Osteoblast (primary cell): Measurements from ENCODE around the gene CCDC81. TPM values are rescaled to one million over a fixed set of nuclear protein-coding genes. Genes with fewer than 3 reads are reported as not detected.
A peak's percentile ranks its signal among the peaks of the same experiment; 100 is the strongest.

ENCODE experiments used
- DNase-seq: peaks from one replicate; pipeline ENCODE4 v3.0.0; 2011; ENCODE audit warnings: low spot score, mixed read lengths; ENCODE audit not compliant: insufficient read length; ENCODE audit errors: missing footprints
- H2AFZ ChIP-seq: 2 replicates; pipeline ENCODE4 v1.6.0; 2011; ENCODE audit warnings: mild to moderate bottlenecking, low read length
- H3K27ac ChIP-seq: 2 replicates; pipeline ENCODE4 v1.5.1; 2011; ENCODE audit warnings: mild to moderate bottlenecking, low read depth, low read length, moderate library complexity
- H3K27me3 ChIP-seq: 2 replicates; pipeline ENCODE4 v1.6.0; 2012; ENCODE audit warnings: mild to moderate bottlenecking, control low read depth, inconsistent platforms, low read length, moderate library complexity; ENCODE audit not compliant: insufficient read depth
- H3K36me3 ChIP-seq: 2 replicates; pipeline ENCODE4 v1.5.1; 2011; ENCODE audit warnings: mild to moderate bottlenecking, low read length, control low read depth, moderate library complexity; ENCODE audit not compliant: insufficient read depth
- H3K4me1 ChIP-seq: 2 replicates; pipeline ENCODE4 v1.5.1; 2011; ENCODE audit warnings: mild to moderate bottlenecking, low read length, control low read depth, moderate library complexity; ENCODE audit not compliant: insufficient read depth
- H3K4me2 ChIP-seq: 2 replicates; pipeline ENCODE4 v1.6.0; 2011; ENCODE audit warnings: mild to moderate bottlenecking, low read length; ENCODE audit not compliant: insufficient read depth
- H3K4me3 ChIP-seq: fragments of 200-600 bp; sonication (generic); 3 replicates; pipeline ENCODE4 v1.5.1; 2012; ENCODE audit warnings: mild to moderate bottlenecking, low read length, inconsistent platforms; ENCODE audit not compliant: insufficient read depth
- H3K79me2 ChIP-seq: 2 replicates; pipeline ENCODE4 v1.6.0; 2012; ENCODE audit warnings: mild to moderate bottlenecking, low read length, control low read depth, inconsistent platforms; ENCODE audit not compliant: insufficient read depth
- H3K9me3 ChIP-seq: 2 replicates; pipeline ENCODE4 v1.5.1; 2011; ENCODE audit warnings: low read depth, low read length, control low read depth
- H4K20me1 ChIP-seq: 2 replicates; pipeline ENCODE4 v1.6.0; 2012; ENCODE audit warnings: mild to moderate bottlenecking, low read length, control low read depth; ENCODE audit not compliant: insufficient read depth
- CTCF ChIP-seq: IDR thresholded peaks from 2 replicates; pipeline ENCODE4 v1.5.1; 2011; ENCODE audit warnings: mild to moderate bottlenecking, low read depth, low read length, moderate library complexity; ENCODE audit errors: extremely low read depth
- total RNA-seq: library from RNA; depleted of rRNA; stranded (reverse); fragments of >200 nt; gene quantifications from 2 replicates; pipeline ENCODE4 v1.2.3, GENCODE V29; 2012

The CCDC81 gene
- total RNA-seq, 1 donor: 0.36 TPM

GRCh38 chr11:86442827-86443226, 68.1 kb downstream of the CCDC81 start:
- H3K27ac ChIP-seq: peak overlapping the region; percentile 72
- no peaks in the 10 kb centered on the region for H4K20me1 ChIP-seq
- H2AFZ ChIP-seq: no peak overlapping the region
- no peak overlapping the region for H3K4me3 ChIP-seq
- no peaks in the 10 kb centered on the region for H3K27me3 ChIP-seq
- no peaks in the 10 kb centered on the region for H3K9me3 ChIP-seq
- no peaks in the 10 kb centered on the region for H3K36me3 ChIP-seq
- H3K79me2 ChIP-seq: no peaks in the 10 kb centered on the region
- peak overlapping the region; percentile 4 for H3K4me2 ChIP-seq
- TF ChIP-seq CTCF: no peak
- H3K4me1 ChIP-seq: peaks cover 45% of the 10 kb centered on the region
- peak; percentile 77 for DNase-seq

GRCh38 chr11:86443415-86443814, 68.7 kb downstream of the CCDC81 start:
- Histone ChIP-seq H3K9me3 (no peaks in the 10 kb centered on the region), H3K79me2 (no peaks in the 10 kb centered on the region), H3K4me3 (no peak overlapping the region), H2AFZ (no peak overlapping the region), H3K4me1 (peaks cover 45% of the 10 kb centered on the region), H3K36me3 (no peaks in the 10 kb centered on the region), H3K27me3 (no peaks in the 10 kb centered on the region), H3K4me2 (no peak overlapping the region), H4K20me1 (no peaks in the 10 kb centered on the region), H3K27ac (peak overlapping the region; percentile 72)
- DNase-seq: no peak
- TF ChIP-seq CTCF: no peak

- DNase-seq: no peak
- H4K20me1 ChIP-seq: no peaks in the 10 kb centered on the region
- no peak for TF ChIP-seq CTCF
- H3K36me3 ChIP-seq: no peaks in the 10 kb centered on the region
- H3K4me3 ChIP-seq: no peak overlapping the region
- peaks cover 38% of the 10 kb centered on the region for H3K4me1 ChIP-seq
- H3K27me3 ChIP-seq: no peaks in the 10 kb centered on the region
- H3K27ac ChIP-seq: no peak overlapping the region
- no peaks in the 10 kb centered on the region for H3K79me2 ChIP-seq
- H3K9me3 ChIP-seq: no peaks in the 10 kb centered on the region
- H3K4me2 ChIP-seq: no peak overlapping the region
- H2AFZ ChIP-seq: no peak overlapping the region
Measured at GRCh38 chr11:86444981-86445380, 70.3 kb downstream of the CCDC81 start.

- H2AFZ ChIP-seq: no peak overlapping the region
- no peak for TF ChIP-seq CTCF
- no peak for DNase-seq
- no peak overlapping the region for H3K4me3 ChIP-seq
- H3K4me2 ChIP-seq: no peak overlapping the region
- H3K9me3 ChIP-seq: no peaks in the 10 kb centered on the region
- no peaks in the 10 kb centered on the region for H4K20me1 ChIP-seq
- no peaks in the 10 kb centered on the region for H3K36me3 ChIP-seq
- H3K27ac ChIP-seq: no peak overlapping the region
- H3K4me1 ChIP-seq: peaks cover 24% of the 10 kb centered on the region
- H3K27me3 ChIP-seq: no peaks in the 10 kb centered on the region
- H3K79me2 ChIP-seq: no peaks in the 10 kb centered on the region
Measured at GRCh38 chr11:86446163-86446923, 71.7 kb downstream of the CCDC81 start.
